ENCODE measurements around the gene SNAP23.

The SNAP23 gene

GRCh38 chr15:42493679-42494078 is 1.8 kb upstream of the SNAP23 start:
- DNase-seq (ENCODE audit: low read depth) = no peak
- TF ChIP-seq CTCF (IDR thresholded peaks at IDR 0.05; ENCODE audit: low read depth, low read length, missing control alignments) = no peak
- no peak overlapping the region for H3K4me3 ChIP-seq (ENCODE audit: low read depth, low read length)

DNA sequence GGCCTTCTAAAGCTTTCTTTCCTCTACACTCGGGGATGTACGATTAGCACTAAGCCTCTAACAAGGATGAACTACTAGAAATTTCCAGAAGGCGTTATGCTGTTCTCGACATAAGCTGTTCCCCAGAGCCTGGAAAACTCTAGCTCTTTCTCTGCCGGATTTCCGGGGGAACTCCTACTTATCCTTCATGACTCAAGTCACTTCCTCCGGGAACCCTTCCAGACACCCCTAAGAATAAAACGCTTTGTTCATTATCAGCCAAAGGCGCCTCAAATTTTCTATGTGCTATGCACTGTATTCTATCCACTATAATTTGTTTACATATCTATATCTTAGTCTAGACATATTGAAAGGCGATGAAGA is 455 bp upstream of the SNAP23 start:
- H3K4me3 ChIP-seq (ENCODE audit: low read depth, low read length) = peak overlapping the region; percentile 89
- TF ChIP-seq CTCF (IDR thresholded peaks at IDR 0.05; ENCODE audit: low read depth, low read length, missing control alignments) = no peak
- DNase-seq (ENCODE audit: low read depth) = no peak

- TF ChIP-seq CTCF (IDR thresholded peaks at IDR 0.05; ENCODE audit: low read depth, low read length, missing control alignments) = no peak
- no peak for DNase-seq (ENCODE audit: low read depth)
- no peak overlapping the region; the same call in 1 of the 2 replicates for H3K4me3 ChIP-seq (ENCODE audit: low read depth, low read length)
These were observed 3.0 kb downstream of the SNAP23 start for GRCh38 chr15:42498212-42499068.

GRCh38 chr15:42499858-42500609 is 4.6 kb downstream of the SNAP23 start:
- H3K4me3 ChIP-seq (ENCODE audit: low read depth, low read length) = no peak overlapping the region; the same call in 1 of the 2 replicates
- no peak for TF ChIP-seq CTCF (IDR thresholded peaks at IDR 0.05; ENCODE audit: low read depth, low read length, missing control alignments)
- no peak for DNase-seq (ENCODE audit: low read depth)

DNA sequence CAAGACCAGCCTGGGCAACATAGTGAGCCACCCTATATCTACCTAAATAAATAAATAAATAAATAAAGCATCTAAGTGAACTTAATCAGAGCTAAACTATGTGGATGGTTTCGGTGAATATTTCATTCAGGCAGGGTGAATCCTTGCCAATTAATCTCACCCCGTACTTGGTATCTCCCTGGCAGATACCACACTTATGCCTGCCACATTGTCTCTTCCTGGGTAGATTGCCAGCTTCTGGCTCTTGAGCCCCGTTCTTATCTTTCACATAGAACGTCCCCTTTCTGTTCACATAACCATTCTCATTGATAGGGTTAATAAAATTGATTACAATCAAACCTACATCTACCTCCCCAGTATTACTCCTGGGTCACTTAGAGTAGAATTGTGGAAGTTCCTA is 7.0 kb downstream of the SNAP23 start:
- no peak overlapping the region; the same call in 1 of the 2 replicates for H3K4me3 ChIP-seq (ENCODE audit: low read depth, low read length)
- DNase-seq (ENCODE audit: low read depth) = no peak
- TF ChIP-seq CTCF (IDR thresholded peaks at IDR 0.05; ENCODE audit: low read depth, low read length, missing control alignments) = no peak

DNA sequence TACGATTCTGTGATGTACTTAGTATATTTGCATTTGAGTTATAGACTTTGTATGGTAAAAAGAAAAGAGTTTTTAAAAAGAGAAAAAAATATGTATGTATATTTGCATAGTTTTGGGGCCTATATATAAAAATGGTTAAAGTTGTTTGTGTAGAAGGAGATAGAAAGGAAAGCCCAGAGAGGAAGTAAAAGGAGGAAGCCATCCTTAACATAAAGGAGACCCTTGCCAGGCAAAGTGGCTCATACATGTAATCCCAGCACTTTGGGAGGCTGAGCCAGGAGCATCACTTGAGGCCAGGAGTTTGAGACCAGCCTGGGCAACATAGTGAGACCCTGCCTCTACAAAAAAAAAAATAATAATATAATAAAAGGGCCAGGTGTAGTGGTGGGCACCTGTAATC is 8.4 kb downstream of the SNAP23 start:
- TF ChIP-seq CTCF (IDR thresholded peaks at IDR 0.05; ENCODE audit: low read depth, low read length, missing control alignments) = no peak
- DNase-seq (ENCODE audit: low read depth) = no peak
- peak overlapping the region; percentile 6; the same call in 1 of the 2 replicates for H3K4me3 ChIP-seq (ENCODE audit: low read depth, low read length)
